BE2C (cell line): Measurements from ENCODE around the gene TMC1.

Experiments used
- DNase-seq: peaks from one replicate; pipeline ENCODE4 v3.0.0-alpha.2; 2020
- H3K27me3 ChIP-seq: fragments of 250-450 bp; sonication (Bioruptor Pico); 2 replicates; pipeline ENCODE4 v1.5.1; 2020; ENCODE audit warnings: mild to moderate bottlenecking
- H3K36me3 ChIP-seq: fragments of 250-450 bp; sonication (Bioruptor Pico); 2 replicates; pipeline ENCODE4 v1.5.1; 2020; ENCODE audit warnings: mild to moderate bottlenecking
- H3K4me1 ChIP-seq: fragments of 250-450 bp; sonication (Bioruptor Pico); 2 replicates; pipeline ENCODE4 v1.5.1; 2020
- H3K4me3 ChIP-seq: 2 replicates; pipeline ENCODE4 v1.5.1; 2011; ENCODE audit warnings: low read depth, low read length
- H3K9me3 ChIP-seq: fragments of 250-450 bp; sonication (Bioruptor Pico); 2 replicates; pipeline ENCODE4 v1.5.1; 2020
- TF ChIP-seq, protein P1 (sequence below): IDR thresholded peaks from 2 replicates; pipeline ENCODE4 v1.5.1; 2012; ENCODE audit warnings: mild to moderate bottlenecking, low read depth, low read length

Gene TMC1

DNA sequence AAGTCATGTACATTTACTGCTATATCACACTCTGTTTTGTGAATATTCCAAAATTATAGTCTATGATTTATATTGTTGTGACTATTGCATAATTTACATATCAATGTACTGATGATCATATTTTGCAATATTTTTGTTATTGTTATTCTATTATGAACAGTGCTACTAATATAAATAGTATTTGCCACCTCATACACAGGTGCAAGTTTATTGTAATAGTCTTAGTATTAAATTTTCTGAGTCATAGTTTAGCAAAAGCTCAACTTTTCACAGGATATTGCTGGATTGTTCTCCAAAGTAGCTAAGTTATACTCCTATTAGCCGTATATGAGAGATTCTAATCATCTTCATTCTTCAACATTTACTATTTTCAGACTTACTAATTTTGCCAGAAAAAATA, 124.7 kb downstream of the TMC1 start:
- TF ChIP-seq, protein P1, sequence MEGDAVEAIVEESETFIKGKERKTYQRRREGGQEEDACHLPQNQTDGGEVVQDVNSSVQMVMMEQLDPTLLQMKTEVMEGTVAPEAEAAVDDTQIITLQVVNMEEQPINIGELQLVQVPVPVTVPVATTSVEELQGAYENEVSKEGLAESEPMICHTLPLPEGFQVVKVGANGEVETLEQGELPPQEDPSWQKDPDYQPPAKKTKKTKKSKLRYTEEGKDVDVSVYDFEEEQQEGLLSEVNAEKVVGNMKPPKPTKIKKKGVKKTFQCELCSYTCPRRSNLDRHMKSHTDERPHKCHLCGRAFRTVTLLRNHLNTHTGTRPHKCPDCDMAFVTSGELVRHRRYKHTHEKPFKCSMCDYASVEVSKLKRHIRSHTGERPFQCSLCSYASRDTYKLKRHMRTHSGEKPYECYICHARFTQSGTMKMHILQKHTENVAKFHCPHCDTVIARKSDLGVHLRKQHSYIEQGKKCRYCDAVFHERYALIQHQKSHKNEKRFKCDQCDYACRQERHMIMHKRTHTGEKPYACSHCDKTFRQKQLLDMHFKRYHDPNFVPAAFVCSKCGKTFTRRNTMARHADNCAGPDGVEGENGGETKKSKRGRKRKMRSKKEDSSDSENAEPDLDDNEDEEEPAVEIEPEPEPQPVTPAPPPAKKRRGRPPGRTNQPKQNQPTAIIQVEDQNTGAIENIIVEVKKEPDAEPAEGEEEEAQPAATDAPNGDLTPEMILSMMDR = no peak
- no peaks in the 10 kb centered on the region for H3K4me1 ChIP-seq
- H3K36me3 ChIP-seq = no peaks in the 10 kb centered on the region
- H3K9me3 ChIP-seq = no peaks in the 10 kb centered on the region
- no peaks in the 10 kb centered on the region for H3K27me3 ChIP-seq
- no peak for DNase-seq
- no peak overlapping the region for H3K4me3 ChIP-seq

DNA sequence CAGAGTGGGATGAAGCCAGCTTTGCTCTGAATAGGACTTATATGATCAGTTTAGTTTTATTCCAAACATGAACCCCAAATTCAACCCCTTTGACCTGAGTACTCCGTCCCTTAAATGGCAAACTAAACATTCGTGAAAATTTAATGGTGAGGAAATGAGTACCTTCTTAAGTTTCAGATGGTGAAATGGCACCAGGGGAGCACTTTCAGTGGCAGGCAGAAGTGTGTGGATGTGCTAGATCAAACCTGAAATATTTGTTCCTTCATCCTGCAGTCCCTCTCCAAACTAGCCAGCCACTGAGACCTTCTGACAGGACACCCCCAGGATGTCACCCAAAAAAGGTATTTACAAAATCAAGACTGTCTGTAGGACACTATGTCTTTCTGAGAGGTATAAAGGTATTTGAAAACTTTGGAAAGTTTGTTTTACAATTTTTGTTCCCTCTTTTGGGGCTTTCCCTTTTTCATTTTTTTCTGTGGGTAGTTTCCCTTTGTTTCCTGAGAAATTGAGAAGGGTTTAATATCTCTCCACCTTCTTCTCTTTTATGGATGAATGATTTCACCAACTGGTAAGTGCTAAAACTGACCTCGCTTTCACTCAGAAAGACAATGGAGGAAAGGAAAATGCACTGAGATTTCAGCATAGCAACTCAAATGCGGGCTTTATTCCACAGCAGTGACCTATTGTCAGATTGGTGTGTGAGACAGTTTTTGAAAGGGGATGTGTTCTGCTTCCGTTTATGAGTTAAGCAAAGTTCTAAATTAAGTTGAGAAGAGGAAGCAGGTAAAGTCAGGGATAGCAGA, 127.1 kb downstream of the TMC1 start:
- Histone ChIP-seq H3K4me3 (no peak overlapping the region), H3K9me3 (no peaks in the 10 kb centered on the region), H3K36me3 (no peaks in the 10 kb centered on the region), H3K27me3 (no peaks in the 10 kb centered on the region), H3K4me1 (no peaks in the 10 kb centered on the region)
- TF ChIP-seq, protein P1 = no peak
- DNase-seq = no peak

DNA sequence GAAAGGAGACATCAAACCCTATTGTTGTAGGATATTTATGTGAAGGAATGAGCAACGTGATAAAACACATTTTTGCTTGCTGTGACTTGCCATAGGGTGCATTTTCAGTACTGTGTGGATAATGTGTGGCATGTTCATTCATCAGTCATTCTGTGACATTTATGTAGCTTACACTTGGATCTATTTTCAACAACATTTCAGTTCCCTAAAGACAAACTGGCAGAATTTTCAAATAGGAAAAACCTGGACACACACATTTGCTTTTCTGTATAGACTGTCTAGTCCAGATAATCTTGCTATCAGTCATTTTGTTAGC, 127.7 kb downstream of the TMC1 start:
- TF ChIP-seq, protein P1 = no peak
- no peak for DNase-seq
- no peak overlapping the region for H3K4me3 ChIP-seq
- H3K9me3 ChIP-seq = no peaks in the 10 kb centered on the region
- H3K36me3 ChIP-seq = no peaks in the 10 kb centered on the region
- H3K4me1 ChIP-seq = no peaks in the 10 kb centered on the region
- no peaks in the 10 kb centered on the region for H3K27me3 ChIP-seq

DNA sequence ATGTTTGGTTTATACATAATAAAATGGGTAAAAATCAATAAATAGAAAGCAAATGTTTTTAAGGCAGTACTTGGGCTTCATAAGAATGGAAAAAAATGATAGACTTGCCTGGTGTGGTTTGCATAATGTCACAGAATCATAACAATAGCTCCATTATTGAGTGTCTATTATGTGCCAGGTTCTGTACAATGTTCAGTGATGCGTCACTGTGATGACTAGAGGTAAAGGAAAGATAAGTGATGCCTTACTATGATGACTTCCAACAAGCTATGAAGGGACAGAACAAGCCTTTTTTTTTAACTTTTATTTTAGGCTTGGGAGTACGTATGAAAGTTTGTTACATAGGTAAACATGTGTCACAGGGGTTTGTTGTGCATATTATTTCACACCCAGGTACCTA, 128.8 kb downstream of the TMC1 start:
- H3K4me1 ChIP-seq = no peaks in the 10 kb centered on the region
- H3K27me3 ChIP-seq = no peaks in the 10 kb centered on the region
- DNase-seq = no peak
- H3K9me3 ChIP-seq = no peaks in the 10 kb centered on the region
- TF ChIP-seq, protein P1 = no peak
- H3K36me3 ChIP-seq = no peaks in the 10 kb centered on the region
- H3K4me3 ChIP-seq = no peak overlapping the region

DNA sequence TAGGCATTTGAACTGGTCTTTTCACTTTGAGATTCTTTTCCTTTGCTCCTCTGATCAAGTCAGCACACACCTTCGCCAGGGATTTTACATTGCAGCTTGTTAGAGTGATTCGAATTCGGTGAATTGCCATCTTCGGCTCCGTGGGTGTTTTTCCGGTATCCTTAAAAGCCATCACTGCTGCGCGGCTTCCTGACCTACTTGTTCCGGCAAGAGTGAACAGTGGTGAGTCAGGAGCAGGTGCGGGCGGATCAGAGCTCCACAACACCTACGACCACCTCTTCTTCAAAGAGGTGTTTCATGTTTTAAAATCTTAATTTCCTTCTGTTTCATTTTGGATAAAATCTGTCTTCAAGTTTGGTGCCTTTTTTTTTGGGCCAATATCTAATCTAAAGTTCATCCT, 134.6 kb downstream of the TMC1 start:
- Histone ChIP-seq H3K27me3 (no peaks in the 10 kb centered on the region), H3K36me3 (no peaks in the 10 kb centered on the region), H3K9me3 (no peaks in the 10 kb centered on the region), H3K4me1 (no peaks in the 10 kb centered on the region), H3K4me3 (no peak overlapping the region)
- TF ChIP-seq, protein P1 = no peak
- no peak for DNase-seq

DNA sequence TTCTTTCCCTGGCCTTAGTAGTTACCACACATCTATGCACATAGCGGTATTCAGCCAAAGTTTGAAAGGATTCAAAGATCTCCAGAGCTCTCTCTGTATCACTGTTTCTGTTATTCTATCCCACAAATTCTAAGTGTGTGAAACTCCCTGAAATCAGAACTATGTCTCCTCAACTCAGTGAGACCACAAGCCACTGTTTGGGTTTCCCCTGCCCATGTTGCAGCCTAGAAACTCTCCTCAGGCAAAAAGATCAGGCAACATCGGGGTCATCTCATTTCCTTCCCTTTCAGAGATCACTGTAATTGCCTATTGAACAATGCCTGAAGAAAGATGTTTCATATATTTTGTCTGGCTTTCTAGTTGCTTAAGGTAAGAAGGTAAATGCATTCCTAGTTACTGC, 135.6 kb downstream of the TMC1 start:
- Histone ChIP-seq H3K36me3 (no peaks in the 10 kb centered on the region), H3K27me3 (no peaks in the 10 kb centered on the region), H3K9me3 (no peaks in the 10 kb centered on the region), H3K4me3 (no peak overlapping the region), H3K4me1 (no peaks in the 10 kb centered on the region)
- TF ChIP-seq, protein P1 = no peak
- no peak for DNase-seq
